Renal pelvis (tissue), 4 donors: Measurements from ENCODE around the gene KCP. TPM values are rescaled to one million over a fixed set of nuclear protein-coding genes. Genes with fewer than 3 reads are reported as not detected.

Experiments used
- DNase-seq: peaks from one replicate; pipeline ENCODE4 v3.0.0-alpha.2; 2013
- polyA plus RNA-seq, 3 donors: library from polyadenylated mRNA; unstranded; fragments of 120-200 nt; gene quantifications; one replicate each; pipeline ENCODE4 v1.2.1, GENCODE V29; 2013; ENCODE audit not compliant: insufficient read length in 3 of 3

Gene KCP
- polyA plus RNA-seq, 3 donors, result 20.7 to 34.5 (median 32.4) TPM

- no peak for DNase-seq
Measured at GRCh38 chr7:128858380-128859231, 51.9 kb downstream of the KCP start.

GRCh38 chr7:128856001-128856718 is 54.3 kb downstream of the KCP start:
- DNase-seq, result no peak

- no peak for DNase-seq
Measured at GRCh38 chr7:128855559-128855958, 55.0 kb downstream of the KCP start.

- DNase-seq, result no peak
Measured at GRCh38 chr7:128854396-128854795, 56.1 kb downstream of the KCP start.

GRCh38 chr7:128853799-128854198 is 56.7 kb downstream of the KCP start:
- DNase-seq, result no peak

GRCh38 chr7:128852537-128853254 is 57.8 kb downstream of the KCP start:
- DNase-seq, result no peak

- DNase-seq, result no peak
Measured at GRCh38 chr7:128849804-128850490, 60.6 kb downstream of the KCP start.

GRCh38 chr7:128849156-128849515 is 61.4 kb downstream of the KCP start:
- DNase-seq, result no peak

GRCh38 chr7:128848289-128849155 is 62.0 kb downstream of the KCP start:
- DNase-seq, result no peak

GRCh38 chr7:128847721-128848211 is 62.7 kb downstream of the KCP start:
- no peak for DNase-seq

- no peak for DNase-seq
Measured at GRCh38 chr7:128846781-128847444, 63.6 kb downstream of the KCP start.

- no peak for DNase-seq
Measured at GRCh38 chr7:128845987-128846386, 64.5 kb downstream of the KCP start.

GRCh38 chr7:128845475-128845874 is 65.0 kb downstream of the KCP start:
- no peak for DNase-seq

- no peak for DNase-seq
Measured at GRCh38 chr7:128844777-128845311, 65.7 kb downstream of the KCP start.

GRCh38 chr7:128843938-128844621 is 66.4 kb downstream of the KCP start:
- no peak for DNase-seq

- DNase-seq, result no peak
Measured at GRCh38 chr7:128842674-128843641, 67.6 kb downstream of the KCP start.

- no peak for DNase-seq
Measured at GRCh38 chr7:128841921-128842673, 68.4 kb downstream of the KCP start.
